ENCODE results near the gene PLXNB1. TPM values are rescaled to one million over a fixed set of nuclear protein-coding genes. Genes with fewer than 3 reads are reported as not detected.

PLXNB1 gene
- total and polyA plus RNA-seq, 2 of the 13 experiments (the other 11 are each of a cell fraction or from before 2014, with no cell fraction given): 86.0 to 143 TPM

DNA sequence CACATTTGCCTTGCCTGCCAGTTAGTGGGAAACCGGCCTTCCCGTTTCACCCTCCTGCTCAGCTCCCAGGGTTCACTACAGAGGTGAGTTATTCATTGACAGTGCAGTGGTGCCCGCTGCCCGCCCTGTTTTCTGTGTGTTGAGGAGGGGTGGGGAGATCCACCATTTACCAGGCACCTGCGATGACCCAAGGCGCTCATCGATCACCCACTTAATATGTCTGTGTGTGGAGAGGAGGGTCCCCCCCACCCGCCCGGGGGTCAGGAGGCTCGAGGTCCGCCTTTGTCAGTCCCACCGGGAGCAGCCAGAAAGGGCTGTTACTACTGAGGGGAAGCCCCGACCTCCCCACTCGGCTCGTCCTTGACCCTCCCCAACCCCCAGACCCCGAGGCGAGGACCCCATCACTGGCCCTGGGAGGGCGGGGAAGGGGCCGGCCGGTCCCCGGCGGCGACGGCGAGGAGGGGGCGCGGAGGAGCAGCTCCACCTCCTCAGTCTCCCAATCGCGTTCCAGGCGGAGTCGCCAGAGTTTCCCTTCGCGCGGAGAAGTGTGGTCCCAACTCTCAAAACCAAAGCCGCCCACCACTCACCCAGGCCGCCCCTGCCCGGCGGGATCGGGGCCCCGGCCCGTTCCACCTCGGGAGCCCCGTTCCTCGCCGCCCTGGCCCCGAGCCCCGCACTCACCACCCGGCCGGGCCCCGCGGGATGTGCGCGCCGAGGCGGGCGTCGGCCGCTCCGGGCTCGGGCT, 1.1 kb downstream of the PLXNB1 start (continued):
- TF ChIP-seq ZNF569 (CRISPR knock-in tag; IDR thresholded peaks at IDR 0.05; ENCODE audit: borderline replicate concordance) (no peak), ZNF329 (CRISPR knock-in tag; IDR thresholded peaks at IDR 0.05; ENCODE audit: low read depth) (no peak), POLR2AphosphoS5 (IDR thresholded peaks at IDR 0.05; ENCODE audit: low read depth, low read length) (peak; percentile 69), ZNF564 (CRISPR knock-in tag; IDR thresholded peaks at IDR 0.05) (peak; percentile 78), ZNF749 (CRISPR knock-in tag; IDR thresholded peaks at IDR 0.05; ENCODE audit: borderline replicate concordance) (no peak), NFRKB (IDR thresholded peaks at IDR 0.05) (no peak), NONO (IDR thresholded peaks at IDR 0.05) (no peak), NONO (CRISPR knock-in tag; conservative IDR thresholded peaks at IDR 0.05) (peak; percentile 75), MYPOP (CRISPR knock-in tag; IDR thresholded peaks at IDR 0.05) (peak; percentile 45; the same call in 1 of the 2 replicates), ZFP90 (CRISPR knock-in tag; IDR thresholded peaks at IDR 0.05; ENCODE audit: borderline replicate concordance) (no peak), ZNF136 (CRISPR knock-in tag; IDR thresholded peaks at IDR 0.05; ENCODE audit: low read depth) (0 out of 2 replicates have a peak, but pooled peaks have one; percentile 8), RXRA (CRISPR knock-in tag; IDR thresholded peaks at IDR 0.05) (peak; percentile 84), ZNF761 (CRISPR knock-in tag; conservative IDR thresholded peaks at IDR 0.05) (peak; percentile 71; the same call in 1 of the 2 replicates), BHLHE40 (IDR thresholded peaks at IDR 0.05; ENCODE audit: low read length) (no peak), ZNF605 (CRISPR knock-in tag; IDR thresholded peaks at IDR 0.05) (peak; percentile 51; the same call in 1 of the 2 replicates), ZNF83 (CRISPR knock-in tag; IDR thresholded peaks at IDR 0.05; ENCODE audit: borderline replicate concordance) (no peak), NFE2L1 (CRISPR knock-in tag; IDR thresholded peaks at IDR 0.05; ENCODE audit: borderline replicate concordance) (no peak), LCORL (IDR thresholded peaks at IDR 0.05) (no peak), LCORL (CRISPR knock-in tag; IDR thresholded peaks at IDR 0.05) (no peak), DBP (CRISPR knock-in tag; IDR thresholded peaks at IDR 0.05; ENCODE audit: not compliant biosample characterization) (no peak), ONECUT2 (CRISPR knock-in tag; IDR thresholded peaks at IDR 0.05) (peak; percentile 83), ZSCAN12 (CRISPR knock-in tag; IDR thresholded peaks at IDR 0.05) (no peak), ZNF232 (CRISPR knock-in tag; IDR thresholded peaks at IDR 0.05; ENCODE audit: borderline replicate concordance) (peak; percentile 73; the same call in 1 of the 2 replicates), SRSF1 (optimal IDR thresholded peaks at IDR 0.05; ENCODE audit: low read depth, low read length) (no peak), PHF8 (CRISPR knock-in tag; IDR thresholded peaks at IDR 0.05) (peak; percentile 12), POLR2A (IDR thresholded peaks at IDR 0.05; ENCODE audit: insufficient read depth in 1 of 2, low read depth in 2 of 2, low read length in 2 of 2) (no peak), HNRNPK (IDR thresholded peaks at IDR 0.05; ENCODE audit: low read depth, low read length, poor library complexity, severe bottlenecking) (peak; percentile 36), MTA3 (CRISPR knock-in tag; IDR thresholded peaks at IDR 0.05) (no peak), HDAC1 (CRISPR knock-in tag; IDR thresholded peaks at IDR 0.05) (peak; percentile 91)
- TF ChIP-seq, protein P1, sequence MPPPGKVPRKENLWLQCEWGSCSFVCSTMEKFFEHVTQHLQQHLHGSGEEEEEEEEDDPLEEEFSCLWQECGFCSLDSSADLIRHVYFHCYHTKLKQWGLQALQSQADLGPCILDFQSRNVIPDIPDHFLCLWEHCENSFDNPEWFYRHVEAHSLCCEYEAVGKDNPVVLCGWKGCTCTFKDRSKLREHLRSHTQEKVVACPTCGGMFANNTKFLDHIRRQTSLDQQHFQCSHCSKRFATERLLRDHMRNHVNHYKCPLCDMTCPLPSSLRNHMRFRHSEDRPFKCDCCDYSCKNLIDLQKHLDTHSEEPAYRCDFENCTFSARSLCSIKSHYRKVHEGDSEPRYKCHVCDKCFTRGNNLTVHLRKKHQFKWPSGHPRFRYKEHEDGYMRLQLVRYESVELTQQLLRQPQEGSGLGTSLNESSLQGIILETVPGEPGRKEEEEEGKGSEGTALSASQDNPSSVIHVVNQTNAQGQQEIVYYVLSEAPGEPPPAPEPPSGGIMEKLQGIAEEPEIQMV (CRISPR knock-in tag; IDR thresholded peaks at IDR 0.05; ENCODE audit: low read depth): peak; percentile 69; the same call in 1 of the 2 replicates

Data from HepG2 (cell line).